ENCODE data around the gene FSHR. TPM values are rescaled to one million over a fixed set of nuclear protein-coding genes. Genes with fewer than 3 reads are reported as not detected.

FSHR gene
- total RNA-seq, 4 donors from 2014 or later, result not detected

GRCh38 chr2:49131801-49132200 is 22.5 kb downstream of the FSHR start:
- Histone ChIP-seq H3K9me3 (peaks cover 0 to 3% of the 10 kb centered on the region in 2 donors), H3K36me3 (no peaks in the 10 kb centered on the region), H3K4me1 (no peaks in the 10 kb centered on the region), H3K27ac (no peak overlapping the region), H3K27me3 (no peaks in the 10 kb centered on the region), H3K4me3 (no peak overlapping the region)
- TF ChIP-seq EP300 (IDR thresholded peaks at IDR 0.05; ENCODE audit: low read depth), result no peak
- no peak for TF ChIP-seq CTCF (IDR thresholded peaks at IDR 0.05)
- no peak for TF ChIP-seq POLR2AphosphoS5 (IDR thresholded peaks at IDR 0.05)
- TF ChIP-seq POLR2A (IDR thresholded peaks at IDR 0.05), result no peak
- intact Hi-C loops (cut with DNase I; ENCODE audit: low total_unique reads), result no loop called here
- 50 to 59% methylated on average over 1 of the region's 1 CpG for WGBS, 2 donors (ENCODE audit: low coverage in 1 of 2)
- no peak for DNase-seq
- in situ Hi-C loops (cut with MboI; ENCODE audit: low pct_ligation_motif_present in 1 of 4, low pct_unique_long_range_greater_than_20kb in 1 of 4, low sequenced_read_pairs in 3 of 4), result no loop called here

GRCh38 chr2:49129034-49129433 is 25.3 kb downstream of the FSHR start:
- H3K9me3 ChIP-seq, result peaks cover 0 to 3% of the 10 kb centered on the region in 2 donors
- WGBS, 2 donors (ENCODE audit: low coverage in 1 of 2), result 41 to 83% methylated on average over 1 of the region's 1 CpG
- no peak overlapping the region for H3K27ac ChIP-seq
- H3K4me3 ChIP-seq, result no peak overlapping the region
- in situ Hi-C loops (cut with MboI; ENCODE audit: low pct_ligation_motif_present in 1 of 4, low pct_unique_long_range_greater_than_20kb in 1 of 4, low sequenced_read_pairs in 3 of 4), result no loop called here
- no peaks in the 10 kb centered on the region for H3K27me3 ChIP-seq
- intact Hi-C loops (cut with DNase I; ENCODE audit: low total_unique reads), result no loop called here
- no peaks in the 10 kb centered on the region for H3K36me3 ChIP-seq
- H3K4me1 ChIP-seq, result no peaks in the 10 kb centered on the region
- TF ChIP-seq EP300 (IDR thresholded peaks at IDR 0.05; ENCODE audit: low read depth) (no peak), POLR2AphosphoS5 (IDR thresholded peaks at IDR 0.05) (no peak), CTCF (IDR thresholded peaks at IDR 0.05) (no peak), POLR2A (IDR thresholded peaks at IDR 0.05) (no peak)
- DNase-seq, result no peak

GRCh38 chr2:49123600-49123999 is 30.7 kb downstream of the FSHR start:
- WGBS, 2 donors (ENCODE audit: low coverage in 1 of 2), result 0 to 83% methylated on average over 1 of the region's 1 CpG
- no peak for DNase-seq
- Histone ChIP-seq H3K36me3 (no peaks in the 10 kb centered on the region), H3K9me3 (no peaks in the 10 kb centered on the region), H3K27ac (no peak overlapping the region), H3K4me3 (no peak overlapping the region), H3K27me3 (no peaks in the 10 kb centered on the region), H3K4me1 (no peaks in the 10 kb centered on the region)
- in situ Hi-C loops (cut with MboI; ENCODE audit: low pct_ligation_motif_present in 1 of 4, low pct_unique_long_range_greater_than_20kb in 1 of 4, low sequenced_read_pairs in 3 of 4) (no loop called here), intact Hi-C loops (cut with DNase I; ENCODE audit: low total_unique reads) (no loop called here)
- TF ChIP-seq CTCF (IDR thresholded peaks at IDR 0.05) (no peak), POLR2AphosphoS5 (IDR thresholded peaks at IDR 0.05) (no peak), EP300 (IDR thresholded peaks at IDR 0.05; ENCODE audit: low read depth) (no peak), POLR2A (IDR thresholded peaks at IDR 0.05) (no peak)

GRCh38 chr2:49122107-49122506 is 32.2 kb downstream of the FSHR start:
- Histone ChIP-seq H3K9me3 (no peaks in the 10 kb centered on the region), H3K27me3 (no peaks in the 10 kb centered on the region), H3K27ac (no peak overlapping the region), H3K4me1 (no peaks in the 10 kb centered on the region), H3K36me3 (no peaks in the 10 kb centered on the region), H3K4me3 (no peak overlapping the region)
- 80 to 87% methylated on average over 4 of the region's 4 CpGs for WGBS, 2 donors (ENCODE audit: low coverage in 1 of 2)
- TF ChIP-seq POLR2AphosphoS5 (IDR thresholded peaks at IDR 0.05), result no peak
- TF ChIP-seq EP300 (IDR thresholded peaks at IDR 0.05; ENCODE audit: low read depth), result no peak
- TF ChIP-seq POLR2A (IDR thresholded peaks at IDR 0.05), result no peak
- no peak for TF ChIP-seq CTCF (IDR thresholded peaks at IDR 0.05)
- DNase-seq, result no peak
- in situ Hi-C loops (cut with MboI; ENCODE audit: low pct_ligation_motif_present in 1 of 4, low pct_unique_long_range_greater_than_20kb in 1 of 4, low sequenced_read_pairs in 3 of 4) (no loop called here), intact Hi-C loops (cut with DNase I; ENCODE audit: low total_unique reads) (no loop called here)
